K562 (cell line): ENCODE results near the gene POLA1. TPM values are rescaled to one million over a fixed set of nuclear protein-coding genes. Genes with fewer than 3 reads are reported as not detected.

Experiments
- ATAC-seq: fragments of 200-7000 bp; cut with Tn5 transposase; 3 replicates; pipeline ENCODE4 v1.9.1; 2020; ENCODE audit warnings: moderate library complexity
- BruUV-seq: library from RNA; stranded (reverse); fragments of 400-500 nt; replicated peaks from 2 replicates; lab custom pipeline; 2021; lab: Mats Ljungman, UMichigan
- CTCF ChIA-PET: fragments of 300-600 bp; formaldehyde crosslinking; extraction: SDS; loops from one replicate; lab custom pipeline; 2021; ENCODE audit warnings: low intra/inter-chr PET ratio; lab: Yijun Ruan, JAX
- POLR2A ChIA-PET: fragments of 300-600, 350-650 bp; sonication (Branson Sonifier 250); formaldehyde crosslinking; extraction: SDS; loops from one replicate; lab custom pipeline; 2021; ENCODE audit warnings: antibody characterized with exemption, inconsistent platforms; lab: Yijun Ruan, JAX
- DNase-seq, 4 experiments: peaks; one replicate each; pipeline versions ENCODE4 v3.0.0 to v3.0.0-alpha.2; 2011 to 2018; ENCODE audit warnings: low spot score in 3 of 4, mixed read lengths in 3 of 4; ENCODE audit errors: extremely low read depth in 1 of 4
- FAIRE-seq: peaks from 2 replicates; lab custom pipeline; 2011; peaks lifted over from hg19 to GRCh38; lab: Jason Lieb, UNC
- H2AFZ ChIP-seq: 2 replicates; pipeline ENCODE4 v1.6.0; 2011; ENCODE audit warnings: low read depth, low read length, control low read depth, inconsistent platforms
- H3K27ac ChIP-seq: fragments of 200-600 bp; 3 replicates; pipeline ENCODE4 v1.8.0; 2011; ENCODE audit warnings: low read depth, mild to moderate bottlenecking, control low read depth, inconsistent platforms, low read length, moderate library complexity, mixed read lengths; ENCODE audit errors: extremely low read depth
- H3K27me3 ChIP-seq, 2 experiments: fragments of 300-600 bp in 1 of 2; 2 replicates in 1 of 2; 3 replicates in 1 of 2; pipeline versions ENCODE4 v1.6.0 to v1.8.0; 2011; ENCODE audit warnings: inconsistent platforms in 2 of 2, low read length in 2 of 2, mild to moderate bottlenecking in 1 of 2, mixed read lengths in 1 of 2, moderate library complexity in 1 of 2; ENCODE audit not compliant: control insufficient read depth in 2 of 2, insufficient read depth in 2 of 2
- H3K36me3 ChIP-seq: fragments of 300-600 bp; 3 replicates; pipeline ENCODE4 v1.8.0; 2011; ENCODE audit warnings: mild to moderate bottlenecking, low read length, inconsistent platforms; ENCODE audit not compliant: control insufficient read depth, insufficient read depth
- H3K4me1 ChIP-seq, 2 experiments: fragments of 200-600 bp in 1 of 2; replicated peaks in 1 of 2; 2 replicates in 1 of 2; 3 replicates in 1 of 2; pipeline versions ENCODE4 v1.5.1 to v1.8.0; 2011; ENCODE audit warnings: inconsistent platforms in 2 of 2, low read length in 2 of 2, mild to moderate bottlenecking in 1 of 2, mixed read lengths in 1 of 2, moderate library complexity in 1 of 2; ENCODE audit not compliant: control insufficient read depth in 2 of 2, insufficient read depth in 2 of 2
- H3K4me2 ChIP-seq: 2 replicates; pipeline ENCODE4 v1.6.1; 2011; ENCODE audit warnings: low read length, control low read depth, inconsistent platforms, mixed read lengths; ENCODE audit not compliant: insufficient read depth
- H3K4me3 ChIP-seq: fragments of 200-600 bp; sonication (generic), shearing (Covaris generic); 2 replicates; pipeline ENCODE4 v1.5.1; 2016; ENCODE audit warnings: control low read depth, inconsistent platforms
- H3K79me2 ChIP-seq: fragments of 200-600 bp; 3 replicates; pipeline ENCODE4 v1.8.0; 2011; ENCODE audit warnings: low read length, inconsistent platforms; ENCODE audit not compliant: control insufficient read depth, insufficient read depth
- H3K9ac ChIP-seq, 2 experiments: 2 replicates each; pipeline versions ENCODE4 v1.6.0 to v1.6.1; 2011; ENCODE audit warnings: low read depth in 2 of 2, low read length in 2 of 2, control low read depth in 1 of 2, inconsistent platforms in 1 of 2, mild to moderate bottlenecking in 1 of 2, mixed read lengths in 1 of 2; ENCODE audit not compliant: insufficient read depth in 1 of 2
- H3K9me1 ChIP-seq: one replicate; pipeline ENCODE4 v1.6.0; 2011; ENCODE audit warnings: inconsistent platforms, mild to moderate bottlenecking, low read length, moderate library complexity; ENCODE audit not compliant: control insufficient read depth, insufficient read depth
- H3K9me3 ChIP-seq: replicated peaks from 2 replicates; pipeline ENCODE4 v1.5.1; 2011; ENCODE audit warnings: low read depth, low read length, inconsistent platforms; ENCODE audit not compliant: control insufficient read depth, insufficient read depth
- H4K20me1 ChIP-seq: replicated peaks from 2 replicates; pipeline ENCODE4 v1.6.1; 2011; ENCODE audit warnings: low read length, inconsistent platforms, mixed read lengths; ENCODE audit not compliant: control insufficient read depth, insufficient read depth
- ARID1B ChIP-seq: fragments of 450-650 bp; IDR thresholded peaks from 2 replicates; pipeline ENCODE4 v1.6.1; 2016; ENCODE audit warnings: antibody characterized with exemption, mild to moderate bottlenecking, inconsistent platforms
- BRF2 ChIP-seq: IDR thresholded peaks from 3 replicates; pipeline ENCODE4 v1.6.1; 2011; ENCODE audit warnings: borderline replicate concordance, mild to moderate bottlenecking; ENCODE audit not compliant: insufficient read length, insufficient read depth
- CREB5 ChIP-seq: fragments of 250-450 bp; sonication (Bioruptor Pico); IDR thresholded peaks from 2 replicates; pipeline ENCODE4 v1.5.0; 2020; ENCODE audit warnings: mild to moderate bottlenecking
- CTCFL ChIP-seq: IDR thresholded peaks from 2 replicates; pipeline ENCODE4 v1.6.1; 2011; ENCODE audit warnings: borderline replicate concordance, low read depth, mild to moderate bottlenecking, moderate library complexity, low read length; ENCODE audit not compliant: insufficient read depth, poor library complexity, severe bottlenecking
- CXXC5 ChIP-seq: fragments of 250-450 bp; sonication (Bioruptor Pico); IDR thresholded peaks from 2 replicates; pipeline ENCODE4 v1.8.0; 2022; ENCODE audit warnings: inconsistent platforms, mild to moderate bottlenecking, moderate library complexity
- GMEB1 ChIP-seq: fragments of 250-450 bp; sonication (Bioruptor Pico); IDR thresholded peaks from 2 replicates; pipeline ENCODE4 v1.4.0; 2020; ENCODE audit warnings: mild to moderate bottlenecking
- HOXB6 ChIP-seq: fragments of 250-450 bp; sonication (Bioruptor Pico); IDR thresholded peaks from 2 replicates; pipeline ENCODE4 v1.5.1; 2022; ENCODE audit warnings: mild to moderate bottlenecking, borderline replicate concordance
- KDM5B ChIP-seq: fragments of 200-600 bp; sonication (generic); IDR thresholded peaks from 2 replicates; pipeline ENCODE4 v1.6.1; 2012; ENCODE audit warnings: low read depth, mild to moderate bottlenecking, moderate library complexity, low read length, control low read depth, inconsistent platforms; ENCODE audit not compliant: insufficient replicate concordance
- PYGO2 ChIP-seq: fragments of 450-650 bp; IDR thresholded peaks from 2 replicates; pipeline ENCODE4 v1.6.1; 2016; ENCODE audit warnings: mild to moderate bottlenecking, missing genetic modification characterization, moderate library complexity, missing compliant biosample characterization
- SP2 ChIP-seq: IDR thresholded peaks from 2 replicates; pipeline ENCODE4 v1.6.1; 2011; ENCODE audit warnings: mild to moderate bottlenecking, low read depth, low read length, moderate library complexity; ENCODE audit not compliant: poor library complexity, severe bottlenecking; ENCODE audit errors: extremely low read depth
- ZFP30 ChIP-seq: fragments of 250-450 bp; sonication (Bioruptor Pico); IDR thresholded peaks from 2 replicates; pipeline ENCODE4 v1.8.0; 2022; ENCODE audit warnings: moderate library complexity, mild to moderate bottlenecking, inconsistent platforms, borderline replicate concordance
- WGBS: fragments of 100-300 bp; shearing (Covaris generic); methylation state at CpG from one replicate; pipeline ENCODE4 v1.1.6; 2016; ENCODE audit warnings: low coverage, mixed read lengths; ENCODE audit not compliant: insufficient coverage; ENCODE audit errors: missing lambda C conversion rate; 5-methylcytosine and 5-hydroxymethylcytosine counted together
- in situ Hi-C: fragments of 300-500 bp; cut with MboI; formaldehyde crosslinking; loops from 4 replicates; pipeline ENCODE4 v1.15.0; 2018; ENCODE audit warnings: inconsistent platforms, mixed read lengths
- intact Hi-C: fragments of 100-400 bp; cut with micrococcal nuclease; formaldehyde crosslinking; loops from 2 replicates; pipeline ENCODE4 v1.14.2; 2022
- polyA plus RNA-seq, 8 experiments: library from polyadenylated mRNA; depleted of rRNA in 4 of 8; stranded (reverse) in 5 of 8; unstranded in 3 of 8; fragments of >200 nt; fragmentation: Nextera tagmentation in 2 of 8; fragmentation: Illumina TruSeq in 1 of 8; extraction: Ambion mirVana in 2 of 8; extraction: Trizol in 1 of 8; gene quantifications; 2 replicates each; pipeline versions ENCODE4 v1.2.1 to v1.2.3, GENCODE V29; 2011 to 2014; ENCODE audit warnings: inconsistent platforms in 1 of 8, missing spikeins in 1 of 8
- total RNA-seq, 7 experiments: library from RNA; depleted of rRNA in 6 of 7; stranded (reverse); fragments of >200 nt in 6 of 7; fragmentation: Illumina TruSeq in 2 of 7; extraction: Trizol in 2 of 7; gene quantifications; 2 replicates each; pipeline versions ENCODE4 v1.2.1 to v1.2.3, GENCODE V29; 2011 to 2021; ENCODE audit warnings: low replicate concordance in 1 of 7

Gene POLA1
- total and polyA plus RNA-seq, 9 of the 15 experiments (the other 6 are each of a cell fraction or from before 2014, with no cell fraction given), result 8.6 to 48.4 (median 27.4) TPM

- H3K4me3 ChIP-seq, result no peak overlapping the region
- in situ Hi-C loops (no loop called here), intact Hi-C loops (no loop called here)
- WGBS, result 78% methylated on average over 4 of the region's 4 CpGs
- H3K9me1 ChIP-seq, result no peaks in the 10 kb centered on the region
- no peak overlapping the region for H2AFZ ChIP-seq
- no peak overlapping the region for H3K27ac ChIP-seq
- H3K9ac ChIP-seq, result no peak overlapping the region
- no peak for FAIRE-seq
- no TSS peak for BruUV-seq
- no peaks in the 10 kb centered on the region for H3K9me3 ChIP-seq
- ChIA-PET POLR2A (no interaction called here), CTCF (no interaction called here)
- TF ChIP-seq ZFP30 (CRISPR knock-in tag) (no peak), CXXC5 (CRISPR knock-in tag) (no peak), KDM5B (no peak), SP2 (no peak), HOXB6 (no peak), CTCFL (no peak), CREB5 (CRISPR knock-in tag) (no peak), PYGO2 (tag) (no peak), ARID1B (no peak), GMEB1 (CRISPR knock-in tag) (no peak), BRF2 (no peak)
- ATAC-seq, result no peak
- H3K36me3 ChIP-seq, result peaks cover 39% of the 10 kb centered on the region; the same call in 2 of the 3 replicates
- DNase-seq, result no peak
- H3K4me1 ChIP-seq, result no peaks in the 10 kb centered on the region
- no peaks in the 10 kb centered on the region for H4K20me1 ChIP-seq
- H3K79me2 ChIP-seq, result no peaks in the 10 kb centered on the region
- H3K27me3 ChIP-seq, result no peaks in the 10 kb centered on the region
- H3K4me2 ChIP-seq, result no peak overlapping the region
Measured at GRCh38 chrX:24799078-24799477, 105.4 kb downstream of the POLA1 start.
